Measurements from ENCODE around the gene SPINDOC. TPM values are rescaled to one million over a fixed set of nuclear protein-coding genes. Genes with fewer than 3 reads are reported as not detected.
A peak's percentile ranks its signal among the peaks of the same experiment; 100 is the strongest.

Gene SPINDOC
- total RNA-seq, 1 experiment from 2014 or later = 53.8 TPM

DNA sequence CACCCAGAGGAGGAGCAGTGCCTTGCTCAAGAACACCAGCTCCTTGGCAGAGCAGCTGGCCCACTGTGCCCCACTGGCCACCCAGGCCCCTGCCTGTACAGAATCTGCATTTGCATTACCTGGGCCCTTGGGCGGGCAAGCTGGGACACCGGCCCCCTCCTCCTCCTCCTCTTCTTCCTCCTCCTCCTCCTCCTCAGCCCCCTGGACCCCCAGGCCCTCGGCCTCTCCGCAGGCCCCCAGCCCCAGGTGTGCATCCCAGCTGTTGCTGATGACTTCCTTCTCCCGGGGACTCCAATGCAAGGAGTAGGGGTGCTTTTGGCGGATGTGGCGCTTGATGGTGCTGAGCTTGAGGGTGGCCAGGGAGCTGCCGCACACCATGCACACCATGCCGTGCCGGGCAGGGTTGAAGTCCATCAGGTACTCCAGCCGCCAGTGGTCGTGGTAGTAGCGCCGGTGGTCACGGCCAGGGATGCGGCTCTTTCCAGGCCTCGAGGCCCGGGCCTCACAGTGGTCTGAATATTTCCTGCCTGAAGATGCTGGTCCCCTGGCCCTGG lies 47.5 kb upstream of the SPINDOC start:
- Mint-ChIP-seq H3K27ac (ENCODE audit: unreplicated experiment) (no peak overlapping the region), H3K4me3 (ENCODE audit: low read depth, unreplicated experiment) (peak overlapping the region; percentile 93), H3K27me3 (ENCODE audit: unreplicated experiment) (peaks cover 1% of the 10 kb centered on the region), H3K36me3 (ENCODE audit: insufficient read depth, unreplicated experiment) (peaks cover 29% of the 10 kb centered on the region), H3K4me1 (ENCODE audit: low read depth, unreplicated experiment) (peaks cover 18% of the 10 kb centered on the region), H3K9me3 (ENCODE audit: low read depth, unreplicated experiment) (no peaks in the 10 kb centered on the region)
- intact Hi-C loops (cut with micrococcal nuclease; ENCODE audit: unreplicated experiment) = no loop called here
- BruUV-seq (replicated peaks) = no TSS peak
- DNase-seq = no peak
- TF ChIP-seq, protein P1, sequence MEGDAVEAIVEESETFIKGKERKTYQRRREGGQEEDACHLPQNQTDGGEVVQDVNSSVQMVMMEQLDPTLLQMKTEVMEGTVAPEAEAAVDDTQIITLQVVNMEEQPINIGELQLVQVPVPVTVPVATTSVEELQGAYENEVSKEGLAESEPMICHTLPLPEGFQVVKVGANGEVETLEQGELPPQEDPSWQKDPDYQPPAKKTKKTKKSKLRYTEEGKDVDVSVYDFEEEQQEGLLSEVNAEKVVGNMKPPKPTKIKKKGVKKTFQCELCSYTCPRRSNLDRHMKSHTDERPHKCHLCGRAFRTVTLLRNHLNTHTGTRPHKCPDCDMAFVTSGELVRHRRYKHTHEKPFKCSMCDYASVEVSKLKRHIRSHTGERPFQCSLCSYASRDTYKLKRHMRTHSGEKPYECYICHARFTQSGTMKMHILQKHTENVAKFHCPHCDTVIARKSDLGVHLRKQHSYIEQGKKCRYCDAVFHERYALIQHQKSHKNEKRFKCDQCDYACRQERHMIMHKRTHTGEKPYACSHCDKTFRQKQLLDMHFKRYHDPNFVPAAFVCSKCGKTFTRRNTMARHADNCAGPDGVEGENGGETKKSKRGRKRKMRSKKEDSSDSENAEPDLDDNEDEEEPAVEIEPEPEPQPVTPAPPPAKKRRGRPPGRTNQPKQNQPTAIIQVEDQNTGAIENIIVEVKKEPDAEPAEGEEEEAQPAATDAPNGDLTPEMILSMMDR (IDR thresholded peaks at IDR 0.05; ENCODE audit: unreplicated experiment) = no peak
- CTCF ChIA-PET = interaction anchor here (0.6 kb wide), 1 partner anchor 84 kb away, joined by 3 read pairs; no protein-coding TSS in a partner anchor

GRCh38 chr11:63766531-63767235 lies 46.6 kb upstream of the SPINDOC start:
- no peak overlapping the region for H3K27ac Mint-ChIP-seq (ENCODE audit: unreplicated experiment)
- peaks cover 18% of the 10 kb centered on the region for H3K4me1 Mint-ChIP-seq (ENCODE audit: low read depth, unreplicated experiment)
- no TSS peak for BruUV-seq (replicated peaks)
- peaks cover 23% of the 10 kb centered on the region for H3K36me3 Mint-ChIP-seq (ENCODE audit: insufficient read depth, unreplicated experiment)
- TF ChIP-seq, protein P1 (IDR thresholded peaks at IDR 0.05; ENCODE audit: unreplicated experiment) = no peak
- no peak for DNase-seq
- H3K4me3 Mint-ChIP-seq (ENCODE audit: low read depth, unreplicated experiment) = peak overlapping the region; percentile 93
- H3K27me3 Mint-ChIP-seq (ENCODE audit: unreplicated experiment) = peaks cover 11% of the 10 kb centered on the region
- CTCF ChIA-PET = no interaction called here
- intact Hi-C loops (cut with micrococcal nuclease; ENCODE audit: unreplicated experiment) = no loop called here
- H3K9me3 Mint-ChIP-seq (ENCODE audit: low read depth, unreplicated experiment) = no peaks in the 10 kb centered on the region

- TF ChIP-seq, protein P1 (IDR thresholded peaks at IDR 0.05; ENCODE audit: unreplicated experiment) = no peak
- Mint-ChIP-seq H3K4me1 (ENCODE audit: low read depth, unreplicated experiment) (peaks cover 18% of the 10 kb centered on the region), H3K9me3 (ENCODE audit: low read depth, unreplicated experiment) (no peaks in the 10 kb centered on the region), H3K27ac (ENCODE audit: unreplicated experiment) (peak overlapping the region; percentile 86), H3K36me3 (ENCODE audit: insufficient read depth, unreplicated experiment) (peaks cover 18% of the 10 kb centered on the region), H3K27me3 (ENCODE audit: unreplicated experiment) (peaks cover 16% of the 10 kb centered on the region), H3K4me3 (ENCODE audit: low read depth, unreplicated experiment) (peak overlapping the region; percentile 93)
- CTCF ChIA-PET = interaction anchor here (1.1 to 1.7 kb wide), 3 partner anchors 47 to 179 kb away, joined by 4 to 7 read pairs (median 5); no protein-coding TSS in a partner anchor
- intact Hi-C loops (cut with micrococcal nuclease; ENCODE audit: unreplicated experiment) = no loop called here
- BruUV-seq (replicated peaks) = TSS peak; percentile 80
- DNase-seq = no peak
Observed at GRCh38 chr11:63767267-63767564, 46.0 kb upstream of the SPINDOC start.

- peaks cover 21% of the 10 kb centered on the region for H3K27me3 Mint-ChIP-seq (ENCODE audit: unreplicated experiment)
- TF ChIP-seq, protein P1 (IDR thresholded peaks at IDR 0.05; ENCODE audit: unreplicated experiment) = no peak
- peaks cover 16% of the 10 kb centered on the region for H3K36me3 Mint-ChIP-seq (ENCODE audit: insufficient read depth, unreplicated experiment)
- CTCF ChIA-PET = interaction anchor here (1.1 to 1.7 kb wide), 3 partner anchors 46 to 178 kb away, joined by 4 to 7 read pairs (median 5); no protein-coding TSS in a partner anchor
- DNase-seq = peak; percentile 48
- H3K4me1 Mint-ChIP-seq (ENCODE audit: low read depth, unreplicated experiment) = peaks cover 18% of the 10 kb centered on the region
- no TSS peak for BruUV-seq (replicated peaks)
- peak overlapping the region; percentile 86 for H3K27ac Mint-ChIP-seq (ENCODE audit: unreplicated experiment)
- H3K4me3 Mint-ChIP-seq (ENCODE audit: low read depth, unreplicated experiment) = peak overlapping the region; percentile 93
- intact Hi-C loops (cut with micrococcal nuclease; ENCODE audit: unreplicated experiment) = no loop called here
- H3K9me3 Mint-ChIP-seq (ENCODE audit: low read depth, unreplicated experiment) = no peaks in the 10 kb centered on the region
Observed at GRCh38 chr11:63767565-63768236, 45.6 kb upstream of the SPINDOC start.
